ENCODE data around the gene HMOX1.

The HMOX1 gene, protein sequence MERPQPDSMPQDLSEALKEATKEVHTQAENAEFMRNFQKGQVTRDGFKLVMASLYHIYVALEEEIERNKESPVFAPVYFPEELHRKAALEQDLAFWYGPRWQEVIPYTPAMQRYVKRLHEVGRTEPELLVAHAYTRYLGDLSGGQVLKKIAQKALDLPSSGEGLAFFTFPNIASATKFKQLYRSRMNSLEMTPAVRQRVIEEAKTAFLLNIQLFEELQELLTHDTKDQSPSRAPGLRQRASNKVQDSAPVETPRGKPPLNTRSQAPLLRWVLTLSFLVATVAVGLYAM

GRCh38 chr22:35380537-35381423 lies at the start of gene HMOX1:
Gene HMOX1, plus strand, starts transcription at chr22:35381096. Its CDS starts 78 bp downstream, at chr22:35381174.
- DNase-seq (ENCODE audit: low spot score), result peak; percentile 80

DNA sequence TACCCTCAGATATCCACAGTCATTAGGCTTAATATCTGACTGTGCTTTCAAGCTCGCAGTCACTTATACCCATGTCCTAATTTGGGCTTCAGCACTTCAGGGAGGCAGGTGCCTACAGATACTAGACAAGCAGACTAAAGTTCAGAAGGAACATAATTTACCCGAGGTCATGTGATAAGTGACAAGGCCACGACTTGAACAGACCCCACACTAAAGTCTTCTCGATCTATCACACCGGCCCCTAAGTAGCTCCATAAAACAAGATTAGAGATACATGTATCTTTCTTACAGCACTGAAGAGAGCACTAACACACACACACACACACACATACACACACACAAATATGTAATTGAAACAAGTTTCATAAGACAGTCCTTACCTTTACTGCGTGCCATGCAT lies 48.6 kb upstream of the HMOX1 start:
- no peak for DNase-seq (ENCODE audit: low spot score)

DNA sequence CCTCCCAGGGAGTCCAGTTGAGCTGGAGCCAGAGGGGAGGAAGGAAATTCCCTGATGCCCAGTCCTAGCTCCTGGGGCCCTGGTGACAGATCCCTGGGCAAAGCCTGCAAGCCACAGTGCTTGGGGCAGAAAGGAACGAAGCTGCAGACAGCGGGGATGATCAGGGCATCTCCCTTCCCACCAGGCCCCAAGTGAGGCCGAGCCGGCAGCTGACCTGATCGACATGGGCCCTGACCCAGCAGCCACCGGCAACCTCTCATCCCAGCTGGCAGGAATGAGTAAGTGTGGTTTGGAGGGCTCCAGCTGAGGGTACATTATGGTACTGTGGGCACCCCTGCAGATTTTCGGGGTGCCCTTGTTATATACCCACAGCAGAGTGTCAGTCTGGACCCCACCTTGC lies 47.7 kb upstream of the HMOX1 start:
- no peak for DNase-seq (ENCODE audit: low spot score)

GRCh38 chr22:35334004-35334403 lies 46.9 kb upstream of the HMOX1 start:
- no peak for DNase-seq (ENCODE audit: low spot score)

GRCh38 chr22:35335468-35335867 lies 45.4 kb upstream of the HMOX1 start:
- DNase-seq (ENCODE audit: low spot score), result no peak

- DNase-seq (ENCODE audit: low spot score), result no peak
Observed at GRCh38 chr22:35335936-35336781, 44.7 kb upstream of the HMOX1 start.

- no peak for DNase-seq (ENCODE audit: low spot score)
Observed at GRCh38 chr22:35337932-35338331, 43.0 kb upstream of the HMOX1 start.

DNA sequence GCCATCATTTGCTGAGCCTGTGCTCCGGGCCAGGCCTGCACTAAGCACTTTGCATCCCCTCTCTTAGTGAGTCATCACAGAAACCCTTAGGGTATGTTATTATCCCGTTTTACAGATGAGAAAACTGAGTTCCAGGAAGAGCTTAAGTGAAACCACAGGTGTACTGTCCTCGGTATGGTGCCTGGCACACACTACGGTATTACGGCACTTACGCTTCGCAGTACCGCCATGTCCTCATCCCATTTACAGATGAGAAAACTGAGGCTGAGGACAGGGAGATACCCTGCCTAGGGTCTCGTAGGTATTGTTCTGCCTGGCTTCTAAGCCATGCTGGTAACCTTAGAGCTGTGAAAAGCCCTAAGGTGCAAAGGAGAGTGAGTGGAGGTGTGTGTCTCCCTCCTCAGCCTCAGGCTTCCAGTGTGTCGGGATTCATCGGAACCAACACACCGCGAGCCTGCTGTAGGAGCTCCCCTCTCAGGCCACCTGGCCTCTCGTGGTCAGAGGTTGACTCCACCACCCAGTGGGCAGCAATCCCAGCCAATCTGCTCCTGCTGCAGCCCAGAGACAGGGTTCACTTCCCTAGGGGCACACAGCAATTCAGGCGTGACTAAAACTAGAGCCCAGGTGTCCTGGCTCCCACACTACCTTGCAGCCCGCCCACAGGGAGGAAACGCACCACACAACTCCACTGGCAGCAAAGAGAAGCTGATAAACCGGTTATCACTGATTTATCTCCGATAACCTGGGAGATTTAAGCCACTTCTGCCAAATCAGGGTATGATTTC lies 39.6 kb upstream of the HMOX1 start:
- no peak for DNase-seq (ENCODE audit: low spot score)

GRCh38 chr22:35342390-35342789 lies 38.5 kb upstream of the HMOX1 start:
- no peak for DNase-seq (ENCODE audit: low spot score)

DNA sequence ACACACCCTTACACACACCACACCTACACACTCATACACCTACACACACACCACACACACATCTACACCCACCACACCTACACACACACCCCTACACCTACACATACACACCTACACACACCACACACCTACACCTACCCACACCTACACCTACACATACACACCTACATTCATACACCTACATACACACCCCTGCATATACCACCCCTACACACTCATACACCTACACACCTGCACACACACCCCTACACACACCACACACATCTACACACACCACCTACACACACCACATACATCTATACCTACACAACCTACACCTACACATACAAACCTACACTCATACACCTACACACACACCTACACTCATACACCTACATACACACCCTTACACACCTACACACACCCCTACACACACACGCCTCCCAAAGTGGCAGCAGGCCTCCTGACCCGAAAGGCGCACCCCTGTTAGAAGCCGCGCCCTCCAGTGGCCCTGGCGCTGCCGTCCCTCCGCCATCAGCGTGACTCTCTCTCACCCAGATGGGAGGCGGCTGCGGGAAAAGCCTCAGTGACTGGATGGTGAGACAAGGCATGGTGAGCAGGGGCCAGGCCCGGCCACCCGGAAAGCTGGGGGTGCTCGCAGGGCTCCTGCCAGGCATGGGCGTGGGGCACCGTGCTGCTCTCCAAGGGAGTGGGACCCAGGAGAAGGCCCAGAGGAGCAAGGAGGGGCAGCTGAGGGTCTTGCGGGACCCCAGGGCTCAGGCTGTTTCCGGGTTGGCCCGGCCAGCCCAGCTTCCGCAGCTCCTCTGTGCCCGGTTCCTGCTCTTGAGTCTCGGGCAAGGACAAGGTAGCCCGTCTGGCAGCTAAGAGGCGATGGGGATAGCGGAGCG lies 37.0 kb upstream of the HMOX1 start:
- DNase-seq (ENCODE audit: low spot score), result no peak

- no peak for DNase-seq (ENCODE audit: low spot score)
Observed at GRCh38 chr22:35344956-35345690, 35.8 kb upstream of the HMOX1 start.

DNA sequence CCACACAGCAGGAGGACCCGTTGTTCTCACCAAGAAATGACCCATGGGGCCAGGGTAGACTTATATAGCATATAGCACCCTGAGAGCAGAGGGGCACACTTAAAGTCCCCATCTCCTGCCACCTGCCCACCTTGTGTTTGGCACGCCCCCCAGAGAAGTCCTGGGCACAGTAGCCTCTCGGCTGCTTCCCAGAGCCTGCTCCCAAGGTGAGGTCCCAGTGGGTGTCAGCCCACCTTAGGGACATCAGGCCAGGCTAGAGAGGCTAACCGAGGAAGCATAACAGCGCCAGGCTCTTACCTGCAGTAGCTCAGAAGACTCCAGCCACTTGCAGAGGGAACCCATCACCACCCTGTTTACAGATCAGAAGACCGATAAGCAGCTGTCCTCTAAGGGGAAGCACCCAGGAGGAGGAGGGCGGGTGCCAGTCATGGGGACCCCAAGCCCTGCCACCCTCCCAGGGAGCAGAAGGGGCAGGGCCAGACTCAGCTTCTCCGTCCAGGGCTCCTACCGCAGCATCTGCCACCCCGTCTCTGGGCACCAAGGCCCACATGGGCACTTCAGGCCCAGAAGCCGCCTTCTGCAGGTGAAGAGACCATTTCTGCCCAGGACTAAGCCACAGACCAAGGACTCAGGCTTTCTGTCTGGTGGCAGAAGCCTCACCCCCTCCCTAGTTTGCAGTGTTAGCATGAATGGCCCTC lies 34.9 kb upstream of the HMOX1 start:
- no peak for DNase-seq (ENCODE audit: low spot score)

- DNase-seq (ENCODE audit: low spot score), result no peak
Observed at GRCh38 chr22:35346596-35347220, 34.2 kb upstream of the HMOX1 start.

GRCh38 chr22:35347462-35347861 lies 33.4 kb upstream of the HMOX1 start:
- no peak for DNase-seq (ENCODE audit: low spot score)

DNA sequence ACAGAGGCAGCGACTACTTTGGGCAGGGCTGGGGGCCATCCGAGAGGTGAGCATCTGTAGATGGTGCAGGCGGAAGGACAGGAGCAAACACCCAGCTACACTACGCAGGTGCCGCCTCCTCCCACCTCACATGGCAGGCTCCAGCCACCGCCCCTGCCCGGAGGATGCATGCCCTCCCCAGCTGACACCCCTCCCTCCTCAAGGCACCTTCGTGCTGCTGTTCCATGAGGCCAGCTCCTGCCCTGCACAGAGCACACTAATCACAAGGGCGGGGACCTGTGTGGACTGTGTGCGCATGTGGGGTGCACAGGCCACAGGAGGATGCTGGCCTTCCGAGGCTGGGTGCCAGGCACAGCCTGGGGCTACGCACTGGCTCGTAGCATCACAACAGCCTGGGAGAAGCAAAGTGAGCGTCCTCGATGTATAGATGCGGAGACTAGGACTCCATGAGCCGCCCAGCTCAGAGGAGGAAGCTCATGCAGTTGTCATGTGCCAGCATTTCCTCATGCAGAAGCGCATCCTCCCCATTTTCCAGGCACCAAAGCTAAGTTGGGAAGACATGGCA lies 32.8 kb upstream of the HMOX1 start:
- no peak for DNase-seq (ENCODE audit: low spot score)

DNA sequence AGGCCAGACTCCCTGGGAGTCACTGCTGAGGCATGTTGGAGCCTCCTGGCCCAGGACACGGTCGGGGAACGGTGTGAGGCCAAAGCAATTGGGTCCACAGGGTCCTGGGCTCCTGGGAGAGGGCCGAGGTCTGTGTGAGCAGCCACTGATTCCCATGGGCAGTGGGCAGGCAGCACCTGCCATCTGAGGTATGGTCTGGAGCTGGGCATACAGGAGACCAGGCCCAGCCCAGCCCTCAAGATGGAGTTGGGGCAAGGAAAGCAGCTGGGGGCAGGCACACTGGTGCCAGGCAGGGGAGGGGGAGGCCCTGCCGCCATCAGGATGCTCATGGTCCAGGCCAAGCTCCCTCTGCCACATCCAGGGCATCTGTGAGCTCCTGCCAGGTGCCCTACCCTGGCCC lies 32.2 kb upstream of the HMOX1 start:
- DNase-seq (ENCODE audit: low spot score), result no peak

- DNase-seq (ENCODE audit: low spot score), result no peak
Observed at GRCh38 chr22:35349368-35349703, 31.6 kb upstream of the HMOX1 start.

- DNase-seq (ENCODE audit: low spot score), result no peak
Observed at GRCh38 chr22:35349704-35350538, 31.0 kb upstream of the HMOX1 start.

Data from LoVo (cell line).